Fibroblast of pulmonary artery (primary cell): Measurements from ENCODE around the gene ST8SIA5.

Source experiments
- DNase-seq: peaks from one replicate; pipeline ENCODE4 v3.0.0-alpha.2; 2010; ENCODE audit warnings: low read depth
- H3K4me3 ChIP-seq: replicated peaks from 2 replicates; pipeline ENCODE4 v1.5.1; 2011; ENCODE audit warnings: low read depth, mild to moderate bottlenecking, control low read depth, low read length, moderate library complexity
- TF ChIP-seq, protein P1 (sequence below): IDR thresholded peaks from 2 replicates; pipeline ENCODE4 v1.5.1; 2011; ENCODE audit warnings: mild to moderate bottlenecking, control low read depth, low read length, inconsistent platforms; ENCODE audit errors: missing control alignments

The ST8SIA5 gene

DNA sequence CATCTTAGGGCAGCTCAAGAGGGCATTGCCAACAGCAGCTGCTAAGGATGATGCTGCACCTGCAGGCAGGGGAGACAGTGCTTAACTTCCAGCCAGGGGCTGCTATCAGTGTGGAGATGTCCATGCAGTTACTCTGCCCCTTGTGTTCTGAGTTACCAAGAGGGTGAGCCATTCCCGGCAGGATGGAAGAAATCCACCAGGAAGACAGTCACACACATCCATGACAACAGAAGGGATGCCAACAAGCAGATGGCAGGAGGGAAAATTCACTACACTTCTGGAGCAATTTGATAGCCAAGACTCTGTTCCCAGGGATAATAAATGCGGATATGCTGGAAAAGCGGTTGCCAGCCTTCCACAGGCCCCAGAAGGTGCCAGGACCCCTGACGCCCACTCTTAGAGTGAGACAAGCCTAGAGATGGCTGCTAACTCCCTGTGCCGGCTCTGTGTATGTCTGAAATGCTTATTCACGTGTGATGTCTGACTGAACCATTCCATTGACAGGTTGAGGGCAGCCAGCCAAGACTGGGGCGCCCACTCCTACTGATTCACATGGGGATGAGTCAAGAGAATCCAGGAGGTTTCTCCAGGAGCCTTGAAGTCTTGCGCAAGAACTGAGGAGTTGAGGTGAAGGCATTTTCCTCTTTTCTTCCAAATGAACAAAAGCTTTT is 124.3 kb downstream of the ST8SIA5 start:
- H3K4me3 ChIP-seq = no peak overlapping the region
- peak; percentile 32 for DNase-seq
- TF ChIP-seq, protein P1, sequence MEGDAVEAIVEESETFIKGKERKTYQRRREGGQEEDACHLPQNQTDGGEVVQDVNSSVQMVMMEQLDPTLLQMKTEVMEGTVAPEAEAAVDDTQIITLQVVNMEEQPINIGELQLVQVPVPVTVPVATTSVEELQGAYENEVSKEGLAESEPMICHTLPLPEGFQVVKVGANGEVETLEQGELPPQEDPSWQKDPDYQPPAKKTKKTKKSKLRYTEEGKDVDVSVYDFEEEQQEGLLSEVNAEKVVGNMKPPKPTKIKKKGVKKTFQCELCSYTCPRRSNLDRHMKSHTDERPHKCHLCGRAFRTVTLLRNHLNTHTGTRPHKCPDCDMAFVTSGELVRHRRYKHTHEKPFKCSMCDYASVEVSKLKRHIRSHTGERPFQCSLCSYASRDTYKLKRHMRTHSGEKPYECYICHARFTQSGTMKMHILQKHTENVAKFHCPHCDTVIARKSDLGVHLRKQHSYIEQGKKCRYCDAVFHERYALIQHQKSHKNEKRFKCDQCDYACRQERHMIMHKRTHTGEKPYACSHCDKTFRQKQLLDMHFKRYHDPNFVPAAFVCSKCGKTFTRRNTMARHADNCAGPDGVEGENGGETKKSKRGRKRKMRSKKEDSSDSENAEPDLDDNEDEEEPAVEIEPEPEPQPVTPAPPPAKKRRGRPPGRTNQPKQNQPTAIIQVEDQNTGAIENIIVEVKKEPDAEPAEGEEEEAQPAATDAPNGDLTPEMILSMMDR = no peak

- TF ChIP-seq, protein P1 = no peak
Observed at GRCh38 chr18:46630991-46631390, 125.9 kb downstream of the ST8SIA5 start.

GRCh38 chr18:46630160-46630559 is 126.7 kb downstream of the ST8SIA5 start:
- TF ChIP-seq, protein P1 = no peak
- no peak overlapping the region for H3K4me3 ChIP-seq
- DNase-seq = no peak

More at GRCh38 chr18:46630991-46631390, 125.9 kb downstream of the ST8SIA5 start:
- no peak for DNase-seq
- H3K4me3 ChIP-seq = no peak overlapping the region

DNA sequence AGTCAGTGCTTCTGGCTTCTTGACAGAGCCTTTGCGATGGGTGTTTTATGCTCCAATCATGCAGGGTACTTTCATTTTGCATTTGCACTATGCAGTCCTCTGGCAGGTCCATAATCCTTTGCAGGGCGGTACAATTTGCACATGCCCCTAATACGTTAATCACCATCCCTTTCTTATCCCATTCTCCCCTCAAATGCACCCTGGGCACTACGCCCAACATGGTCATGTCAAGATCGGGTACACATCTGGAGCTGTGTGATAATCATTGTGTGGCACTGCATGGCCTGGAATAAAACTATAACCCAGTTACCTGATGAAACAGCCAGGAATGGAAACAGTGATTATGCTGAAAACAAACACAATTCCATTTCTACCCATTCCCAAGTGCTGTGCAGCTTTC is 127.5 kb downstream of the ST8SIA5 start:
- no peak overlapping the region for H3K4me3 ChIP-seq
- DNase-seq = no peak
- TF ChIP-seq, protein P1 = no peak

DNA sequence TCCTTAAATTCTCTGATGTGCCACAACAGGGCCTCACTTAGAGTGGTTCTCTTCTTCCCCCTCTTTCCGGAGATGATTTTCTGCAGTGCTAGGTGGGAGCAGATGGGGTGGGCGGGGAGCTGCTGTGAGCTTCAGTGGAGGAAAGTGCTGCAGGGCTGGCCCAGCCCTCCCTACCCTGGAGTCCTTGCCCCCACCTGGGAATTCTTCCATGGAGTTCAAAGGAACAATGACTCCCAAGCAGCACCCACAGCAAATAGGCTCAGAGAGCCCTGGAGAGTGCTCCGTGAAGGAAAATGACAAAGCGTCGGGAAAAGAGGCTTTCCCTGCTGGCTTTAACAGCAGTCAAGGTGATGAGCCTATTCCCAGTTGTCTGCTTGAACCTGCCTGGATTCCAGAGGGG is 128.6 kb downstream of the ST8SIA5 start:
- TF ChIP-seq, protein P1 = no peak
- no peak overlapping the region for H3K4me3 ChIP-seq
- no peak for DNase-seq

DNA sequence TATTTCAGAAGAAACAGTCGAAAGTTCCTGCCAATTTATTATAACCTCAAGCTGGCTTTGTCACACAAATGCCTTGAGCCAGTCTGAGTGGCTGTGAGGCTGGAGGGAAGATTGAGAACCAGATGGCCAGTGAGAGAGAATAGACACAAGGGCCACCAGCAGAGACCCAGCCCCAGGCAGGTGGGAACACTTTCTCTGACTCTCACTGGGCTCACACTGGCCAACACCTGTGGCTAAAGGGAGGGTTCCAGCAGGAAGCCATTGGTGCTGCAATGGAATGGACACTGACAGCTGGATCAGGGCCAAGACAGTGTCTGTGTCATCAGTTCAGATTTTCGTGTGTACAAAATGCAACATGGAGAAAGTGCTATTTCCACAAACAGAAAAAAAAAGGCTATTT is 129.7 kb downstream of the ST8SIA5 start:
- H3K4me3 ChIP-seq = no peak overlapping the region
- no peak for DNase-seq
- TF ChIP-seq, protein P1 = no peak

DNA sequence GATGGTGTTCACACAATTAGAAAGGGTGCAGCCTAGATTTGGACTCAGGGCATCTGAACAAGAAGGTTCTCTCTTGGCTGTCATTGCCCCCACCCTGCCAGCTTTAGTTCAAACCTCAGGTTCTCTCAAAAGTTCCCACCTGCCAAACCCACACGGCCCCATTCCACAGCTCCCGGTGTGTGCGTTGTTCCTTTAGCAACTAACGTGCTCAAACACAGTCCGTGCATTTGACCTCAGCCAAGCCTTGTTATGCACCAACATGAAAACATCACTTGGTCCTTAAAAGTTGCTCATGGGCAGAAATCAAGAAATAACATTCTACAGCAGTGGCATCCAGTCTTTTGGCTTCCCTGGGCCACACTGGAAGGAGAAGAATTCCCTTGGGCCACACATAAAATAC is 131.8 kb downstream of the ST8SIA5 start:
- no peak for DNase-seq
- no peak overlapping the region for H3K4me3 ChIP-seq
- TF ChIP-seq, protein P1 = no peak
